Measurements from ENCODE around the gene NKD2.
"Not testable (repeated sequence)": the region's sequence is repeated elsewhere in the genome, so short reads cannot be mapped to it uniquely, and the experiment has no call there.

NKD2 gene

GRCh38 chr5:1014781-1015221 lies 6.2 kb downstream of the NKD2 start:
- no peak for DNase-seq

GRCh38 chr5:1015507-1015906 lies 6.9 kb downstream of the NKD2 start:
- DNase-seq, result no peak

GRCh38 chr5:1016036-1016435 lies 7.4 kb downstream of the NKD2 start:
- DNase-seq, result no peak

GRCh38 chr5:1016476-1016875 lies 7.9 kb downstream of the NKD2 start:
- no peak for DNase-seq

GRCh38 chr5:1017056-1017455 lies 8.5 kb downstream of the NKD2 start:
- no peak for DNase-seq

- no peak for DNase-seq
Measured at GRCh38 chr5:1017691-1018455, 9.3 kb downstream of the NKD2 start.

GRCh38 chr5:1018596-1018995 lies 10.0 kb downstream of the NKD2 start:
- DNase-seq, result no peak

- no peak for DNase-seq
Measured at GRCh38 chr5:1019001-1019905, 10.7 kb downstream of the NKD2 start.

GRCh38 chr5:1020452-1020961 lies 11.9 kb downstream of the NKD2 start:
- DNase-seq, result no peak

GRCh38 chr5:1021136-1021968 lies 12.8 kb downstream of the NKD2 start:
- DNase-seq, result no peak

- not testable (repeated sequence) for DNase-seq
Measured at GRCh38 chr5:1021969-1022336, 13.4 kb downstream of the NKD2 start.

GRCh38 chr5:1026700-1027621 lies 18.4 kb downstream of the NKD2 start:
- DNase-seq, result no peak

- DNase-seq, result no peak
Measured at GRCh38 chr5:1027631-1028441, 19.2 kb downstream of the NKD2 start.

GRCh38 chr5:1028481-1029281 lies 20.1 kb downstream of the NKD2 start:
- DNase-seq, result no peak

- DNase-seq, result no peak
Measured at GRCh38 chr5:1029282-1029944, 20.8 kb downstream of the NKD2 start.

GRCh38 chr5:1029945-1030625 lies 21.5 kb downstream of the NKD2 start:
- DNase-seq, result no peak

- DNase-seq, result no peak
Measured at GRCh38 chr5:1030801-1031271, 22.2 kb downstream of the NKD2 start.

GRCh38 chr5:1031306-1031959 lies 22.8 kb downstream of the NKD2 start:
- DNase-seq, result no peak

All from NK-92 treated with Interleukin-12 subunit alpha and Interleukin-12 subunit beta, amount 100 ng/mL, for 24 hours (cell line).